HuH-7 (cell line): Measurements from ENCODE around the gene MIPEP.
"Not testable (repeated sequence)": the region's sequence is repeated elsewhere in the genome, so short reads cannot be mapped to it uniquely, and the experiment has no call there.

ENCODE experiments used
- DNase-seq: peaks from one replicate; pipeline ENCODE4 v3.0.0; 2011; ENCODE audit warnings: low spot score

Gene MIPEP

GRCh38 chr13:23888658-23889614 lies at the start of gene MIPEP:
Gene MIPEP, minus strand, starts transcription at chr13:23889400. Its CDS starts 80 bp downstream, at chr13:23889320.
- DNase-seq = peak; percentile 89

GRCh38 chr13:23934520-23934919 lies 45.3 kb upstream of the MIPEP start:
- DNase-seq = no peak

- DNase-seq = no peak
These were observed 39.8 kb upstream of the MIPEP start for GRCh38 chr13:23928985-23929384.

- DNase-seq = no peak
These were observed 33.8 kb upstream of the MIPEP start for GRCh38 chr13:23923031-23923430.

- DNase-seq = no peak
These were observed 33.1 kb upstream of the MIPEP start for GRCh38 chr13:23922005-23922932.

GRCh38 chr13:23921451-23921888 lies 32.3 kb upstream of the MIPEP start:
- peak; percentile 39 for DNase-seq

GRCh38 chr13:23919006-23919405 lies 29.8 kb upstream of the MIPEP start:
- DNase-seq = no peak

GRCh38 chr13:23918208-23918607 lies 29.0 kb upstream of the MIPEP start:
- DNase-seq = no peak

- DNase-seq = no peak
These were observed 26.1 kb upstream of the MIPEP start for GRCh38 chr13:23915308-23915707.

GRCh38 chr13:23912469-23912868 lies 23.3 kb upstream of the MIPEP start:
- DNase-seq = no peak

- DNase-seq = peak; percentile 58
These were observed 20.4 kb upstream of the MIPEP start for GRCh38 chr13:23909606-23910005.

- DNase-seq = no peak
These were observed 16.6 kb upstream of the MIPEP start for GRCh38 chr13:23905766-23906165.

- DNase-seq = no peak
These were observed 14.7 kb upstream of the MIPEP start for GRCh38 chr13:23903906-23904280.

- DNase-seq = no peak
These were observed 14.0 kb upstream of the MIPEP start for GRCh38 chr13:23902975-23903905.

- no peak for DNase-seq
These were observed 12.2 kb upstream of the MIPEP start for GRCh38 chr13:23901365-23901764.

GRCh38 chr13:23899555-23899954 lies 10.4 kb upstream of the MIPEP start:
- DNase-seq = peak; percentile 37

GRCh38 chr13:23898101-23898500 lies 8.9 kb upstream of the MIPEP start:
- no peak for DNase-seq

- not testable (repeated sequence) for DNase-seq
These were observed 8.3 kb upstream of the MIPEP start, which contains the start of gene C1QTNF9B for GRCh38 chr13:23897452-23897919. Gene C1QTNF9B, minus strand, starts transcription at chr13:23897502.

GRCh38 chr13:23894746-23895145 lies 5.5 kb upstream of the MIPEP start:
- DNase-seq = not testable (repeated sequence)

- not testable (repeated sequence) for DNase-seq
These were observed 4.6 kb upstream of the MIPEP start for GRCh38 chr13:23893791-23894190.
